ENCODE measurements around the gene JMJD6.
"Not testable (repeated sequence)": the region's sequence is repeated elsewhere in the genome, so short reads cannot be mapped to it uniquely, and the experiment has no call there.

The JMJD6 gene

DNA sequence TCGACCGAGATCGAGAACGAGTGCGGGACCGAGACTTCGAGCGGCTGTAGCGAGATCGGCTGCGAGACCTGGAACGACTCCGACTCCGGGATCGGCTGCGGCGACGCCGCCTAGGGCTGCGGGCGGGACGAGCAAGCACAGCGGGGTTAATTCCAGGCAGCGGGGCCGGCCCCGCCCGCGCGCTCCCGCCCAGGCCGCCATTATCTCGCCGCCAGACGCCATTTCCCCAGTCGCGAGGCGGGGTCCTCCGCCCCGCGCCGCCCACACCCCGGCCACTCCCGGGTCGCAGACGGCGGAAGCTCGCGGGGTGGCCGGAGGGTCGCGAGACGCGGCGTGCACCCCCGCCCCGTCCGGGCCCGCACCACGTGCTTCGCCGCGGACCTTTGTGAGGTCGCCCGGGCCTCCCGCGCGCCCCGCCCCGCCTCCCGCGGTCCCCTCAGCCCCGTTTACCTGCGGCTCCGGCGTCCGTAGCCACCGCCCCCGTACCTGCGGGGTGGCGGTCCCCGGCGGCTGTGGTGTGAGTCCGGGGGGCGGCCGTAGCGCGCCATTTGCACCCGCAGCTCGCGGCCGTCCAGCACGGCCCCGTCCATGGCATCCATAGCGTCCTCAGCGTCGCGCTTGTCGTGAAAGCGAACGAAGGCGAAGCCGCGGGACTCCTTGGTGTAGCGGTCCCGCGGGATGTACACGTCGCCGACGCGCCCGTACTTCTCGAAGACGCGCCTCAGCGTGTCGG is 10.1 kb upstream of the JMJD6 start:
- DNase-seq = peak; percentile 70

DNA sequence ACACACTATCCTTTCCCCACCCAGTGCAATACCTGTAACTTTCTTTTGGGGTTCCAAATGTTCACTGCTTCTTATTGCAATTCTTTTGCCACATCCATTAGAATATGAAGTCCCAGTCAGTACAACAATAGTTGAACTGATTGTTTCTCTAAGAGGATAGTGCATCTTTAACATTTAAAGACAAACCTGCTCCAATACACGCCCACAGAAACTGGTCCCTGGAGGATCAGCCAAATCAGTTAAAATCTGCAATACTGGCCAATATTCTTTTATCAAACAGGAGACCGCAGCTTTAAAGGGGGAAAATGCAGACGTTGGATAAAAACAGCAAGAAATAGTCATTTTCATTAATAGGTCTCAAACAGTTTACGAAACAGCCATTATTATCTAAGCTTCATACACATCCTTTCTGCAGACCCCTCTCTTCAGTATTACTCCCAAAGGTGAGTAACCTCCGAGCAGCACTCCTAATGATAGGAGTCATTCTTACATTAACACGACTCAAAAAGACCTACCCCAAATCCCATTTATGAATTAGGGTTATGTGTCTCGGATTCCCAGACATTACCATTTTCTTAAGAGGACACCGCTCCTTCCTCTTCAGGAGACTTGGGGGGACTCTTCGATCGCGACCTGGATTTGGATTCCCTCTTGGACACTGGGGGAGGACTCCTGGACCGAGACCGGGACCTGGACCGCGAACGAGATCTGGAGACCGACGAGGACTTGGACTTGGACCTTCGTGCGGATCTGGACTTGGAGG is 9.4 kb upstream of the JMJD6 start:
- no peak for DNase-seq

DNA sequence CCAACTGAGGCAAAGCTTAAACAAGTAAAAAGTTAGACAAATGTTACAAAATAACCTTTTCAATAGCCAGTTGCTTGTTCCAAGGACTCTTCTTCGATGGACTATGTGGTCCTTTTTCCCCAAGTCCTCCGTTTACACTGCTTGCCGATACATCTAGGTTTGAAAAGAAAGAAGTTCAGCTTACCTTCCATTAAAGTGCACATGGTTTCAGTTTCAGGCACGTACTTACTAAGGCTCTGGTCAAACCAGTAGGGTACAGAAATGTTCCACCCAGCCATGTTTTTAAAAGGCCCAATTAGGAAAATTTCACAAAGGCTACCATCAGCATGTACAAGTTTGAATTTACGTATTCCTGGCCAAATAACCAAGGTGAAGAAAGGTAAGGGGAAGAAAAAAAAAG is 8.6 kb upstream of the JMJD6 start:
- DNase-seq = no peak

DNA sequence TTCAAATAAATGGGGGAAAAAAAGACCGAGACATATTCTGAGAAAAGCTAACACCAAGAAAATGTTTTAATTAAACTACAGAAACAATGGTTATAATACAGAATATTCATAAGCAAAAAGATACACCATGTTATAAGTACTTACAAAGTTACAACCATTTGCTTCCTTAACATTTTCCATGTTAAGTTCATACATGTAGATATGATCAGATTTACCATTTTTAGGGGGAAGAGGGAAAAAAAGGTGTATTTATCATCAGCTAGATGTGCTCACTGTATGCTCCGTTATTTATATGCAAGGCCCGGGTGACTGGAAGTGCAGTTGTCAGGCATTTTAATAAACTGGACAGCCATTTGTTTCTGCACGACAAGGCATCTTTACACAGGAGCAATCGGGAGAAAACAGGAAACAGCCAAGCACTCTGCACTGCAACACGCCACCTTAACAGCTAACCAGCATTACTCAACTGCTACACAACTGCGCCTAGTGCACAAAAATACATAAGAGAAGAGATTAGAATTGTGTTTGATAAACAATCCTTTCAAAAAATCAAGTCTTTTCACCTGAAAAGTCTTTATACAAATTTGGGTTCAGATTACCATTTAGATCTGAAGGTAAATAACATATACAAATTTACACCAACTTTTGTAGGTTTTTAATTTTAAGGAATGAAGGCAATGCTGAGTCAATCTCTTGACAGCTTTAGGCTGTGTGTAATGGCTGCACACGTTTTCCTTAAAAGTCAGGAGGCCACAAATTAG is 7.9 kb upstream of the JMJD6 start:
- no peak for DNase-seq

DNA sequence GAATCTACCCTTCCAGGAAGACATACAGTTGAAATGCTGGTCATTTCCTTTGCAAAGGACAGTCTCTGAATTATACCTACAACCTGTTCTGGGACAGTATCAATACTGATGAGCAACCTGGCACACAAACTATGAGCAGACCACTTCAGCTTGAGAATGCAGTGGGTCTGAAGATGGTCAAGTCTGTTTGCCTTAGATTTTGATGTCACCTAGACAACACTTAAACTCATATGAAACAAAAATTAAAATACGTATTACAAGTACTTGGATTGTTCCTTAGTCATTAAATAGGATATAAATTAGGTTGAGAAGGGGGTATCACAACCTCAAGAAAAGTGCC is 7.2 kb upstream of the JMJD6 start:
- no peak for DNase-seq

DNA sequence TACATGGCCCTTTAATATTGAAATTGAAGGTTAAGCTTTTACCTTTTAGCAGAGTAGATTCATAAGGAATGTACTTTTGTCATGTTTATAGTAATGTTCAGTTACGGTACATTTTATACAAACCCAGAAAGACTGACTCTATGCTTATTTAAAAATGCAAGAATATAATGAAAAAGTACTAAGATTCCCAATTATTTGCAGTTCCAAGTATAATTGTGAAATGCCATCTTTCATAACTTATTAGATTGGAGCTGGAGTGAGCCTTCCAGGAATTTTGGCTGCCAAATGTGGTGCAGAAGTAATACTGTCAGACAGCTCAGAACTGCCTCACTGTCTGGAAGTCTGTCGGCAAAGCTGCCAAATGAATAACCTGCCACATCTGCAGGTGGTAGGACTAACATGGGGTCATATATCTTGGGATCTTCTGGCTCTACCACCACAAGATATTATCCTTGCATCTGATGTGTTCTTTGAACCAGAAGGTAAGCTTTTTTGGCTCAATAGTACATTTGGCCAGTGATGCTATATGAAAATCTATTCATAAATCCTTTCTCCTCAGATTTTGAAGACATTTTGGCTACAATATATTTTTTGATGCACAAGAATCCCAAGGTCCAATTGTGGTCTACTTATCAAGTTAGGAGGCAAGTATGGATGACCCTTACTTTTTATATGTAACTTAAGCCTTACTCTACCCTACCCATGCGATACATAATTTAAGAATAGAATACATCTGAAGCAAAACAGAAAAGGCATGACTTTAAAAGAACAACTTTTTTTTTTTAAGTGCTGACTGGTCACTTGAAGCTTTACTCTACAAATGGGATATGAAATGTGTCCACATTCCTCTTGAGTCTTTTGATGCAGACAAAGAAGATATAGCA is 6.6 kb upstream of the JMJD6 start:
- no peak for DNase-seq

DNA sequence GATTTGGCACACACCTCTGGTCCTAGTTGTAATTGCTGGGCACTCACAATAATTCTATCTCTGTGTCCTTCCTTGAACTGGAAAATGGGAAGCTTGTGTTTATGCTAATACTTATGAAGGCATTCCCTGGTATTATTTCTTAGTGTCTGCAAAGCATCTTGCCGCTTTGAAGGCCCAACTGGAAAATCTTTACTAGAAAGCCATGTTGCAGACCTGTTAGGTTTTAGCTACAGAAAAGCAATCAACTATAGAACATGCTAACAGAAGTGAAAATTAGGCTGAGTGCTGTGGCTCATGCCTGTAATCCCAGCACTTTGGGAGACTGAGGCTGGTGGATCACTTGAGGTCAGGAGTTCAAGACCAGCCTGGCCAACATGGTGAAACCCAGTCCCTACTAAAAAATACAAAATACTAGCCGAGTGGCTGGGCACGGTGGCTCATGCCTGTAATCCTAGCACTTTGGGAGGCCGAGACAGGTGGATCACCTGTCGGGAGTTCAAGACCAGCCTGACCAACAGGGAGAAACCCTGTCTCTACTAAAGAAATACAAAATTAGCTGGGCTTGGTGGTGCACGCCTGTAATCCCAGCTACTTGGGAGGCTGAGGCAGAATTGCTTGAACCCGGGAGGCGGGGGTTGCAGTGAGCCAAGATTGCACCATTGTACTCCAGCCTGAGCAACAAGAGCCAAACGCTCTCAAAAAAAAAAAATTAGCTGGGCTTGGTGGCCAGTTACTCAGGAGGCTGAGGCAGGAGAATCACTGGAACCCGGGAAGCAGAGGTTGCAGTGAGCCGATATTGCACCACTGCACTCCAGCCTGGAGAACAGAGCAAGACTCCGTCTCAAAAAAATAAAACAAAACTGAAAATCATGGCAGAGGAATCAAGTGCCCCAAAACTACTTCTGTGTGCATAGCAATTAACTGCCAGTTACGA is 5.7 kb upstream of the JMJD6 start:
- not testable (repeated sequence) for DNase-seq

DNA sequence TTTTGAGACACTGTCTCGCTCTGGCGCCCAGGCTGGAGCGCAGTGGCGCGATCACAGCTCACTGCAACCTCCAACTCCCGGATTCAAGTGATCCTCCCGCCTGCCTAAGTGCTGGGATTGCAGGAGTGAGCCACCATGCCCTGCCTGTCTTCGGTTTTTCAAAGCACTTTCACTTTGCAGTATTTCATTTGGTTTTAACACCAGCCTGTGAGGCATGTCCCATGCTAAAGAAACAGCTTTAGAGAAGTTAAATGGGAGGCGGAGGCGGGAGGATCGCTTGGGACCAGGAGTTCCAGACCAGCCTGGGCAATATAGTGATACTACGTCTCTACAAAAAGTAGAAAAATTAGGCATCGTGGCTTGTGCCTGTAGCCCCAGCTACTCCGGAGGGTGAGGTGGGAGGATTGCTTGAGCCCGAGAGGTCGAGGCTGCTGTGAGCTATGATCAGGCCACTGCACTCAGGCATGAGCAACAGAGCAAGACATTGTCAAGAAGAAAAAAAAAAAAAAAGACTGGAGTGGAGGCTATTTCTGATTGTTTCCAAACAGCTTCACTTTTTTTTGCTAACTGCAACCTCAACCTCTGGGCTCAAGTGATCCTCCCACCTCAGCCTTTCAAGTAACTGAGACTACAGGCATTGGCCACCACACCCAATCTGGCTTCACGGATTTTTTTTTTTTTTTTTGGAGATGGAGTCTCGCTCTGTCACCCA is 1.5 kb upstream of the JMJD6 start:
- no peak for DNase-seq

DNA sequence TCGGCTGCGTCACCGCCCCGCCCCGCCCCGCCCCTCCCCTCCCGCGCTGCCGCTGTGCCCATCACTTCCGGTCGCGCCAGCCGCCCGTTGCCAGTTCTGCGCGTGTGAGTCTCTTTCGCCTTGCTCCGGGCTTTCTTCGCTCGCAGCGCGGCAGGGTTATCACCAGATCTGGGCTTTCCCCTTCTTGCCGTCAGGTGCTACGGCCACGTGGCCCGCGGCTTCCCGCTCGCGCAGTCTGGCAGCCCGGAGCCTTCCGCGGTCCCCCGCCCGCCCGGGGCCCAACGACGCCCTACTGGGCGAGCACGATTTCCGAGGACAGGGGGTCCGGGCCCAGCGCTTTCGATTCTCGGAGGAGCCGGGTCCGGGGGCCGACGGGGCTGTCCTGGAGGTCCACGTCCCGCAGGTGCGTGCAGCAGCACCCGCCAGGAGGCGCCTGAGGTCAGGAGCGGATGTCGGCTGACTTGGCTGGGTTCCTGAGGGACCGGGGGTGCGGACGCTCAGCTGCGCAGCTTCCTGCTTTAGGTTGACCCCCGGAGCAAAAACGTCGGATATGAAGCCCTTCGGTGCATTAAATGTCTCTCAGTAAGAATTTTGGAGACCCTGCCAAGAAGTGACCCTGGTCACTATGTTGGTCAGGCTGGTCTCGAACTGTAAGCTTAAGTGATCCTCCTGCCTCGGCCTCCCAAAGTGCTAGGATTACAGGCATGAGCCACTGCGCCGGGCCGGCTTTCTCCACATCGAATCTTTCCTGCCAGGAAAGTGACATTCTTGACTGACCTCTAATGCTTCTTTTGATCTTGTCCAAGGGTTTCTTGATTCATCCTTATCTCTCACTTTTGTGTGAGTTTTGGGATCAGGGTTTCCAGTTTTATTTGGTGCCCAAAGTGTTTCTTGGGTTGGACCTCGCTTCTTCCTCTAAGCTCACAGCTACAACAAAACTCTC is 641 bp upstream of the JMJD6 start, which contains the start of gene METTL23:
TSS of gene METTL23 (plus strand) at position 64 of the 943 bp plus-strand sequence. CDS start 2,872 bp downstream, outside the sequence.
- DNase-seq = no peak

DNA sequence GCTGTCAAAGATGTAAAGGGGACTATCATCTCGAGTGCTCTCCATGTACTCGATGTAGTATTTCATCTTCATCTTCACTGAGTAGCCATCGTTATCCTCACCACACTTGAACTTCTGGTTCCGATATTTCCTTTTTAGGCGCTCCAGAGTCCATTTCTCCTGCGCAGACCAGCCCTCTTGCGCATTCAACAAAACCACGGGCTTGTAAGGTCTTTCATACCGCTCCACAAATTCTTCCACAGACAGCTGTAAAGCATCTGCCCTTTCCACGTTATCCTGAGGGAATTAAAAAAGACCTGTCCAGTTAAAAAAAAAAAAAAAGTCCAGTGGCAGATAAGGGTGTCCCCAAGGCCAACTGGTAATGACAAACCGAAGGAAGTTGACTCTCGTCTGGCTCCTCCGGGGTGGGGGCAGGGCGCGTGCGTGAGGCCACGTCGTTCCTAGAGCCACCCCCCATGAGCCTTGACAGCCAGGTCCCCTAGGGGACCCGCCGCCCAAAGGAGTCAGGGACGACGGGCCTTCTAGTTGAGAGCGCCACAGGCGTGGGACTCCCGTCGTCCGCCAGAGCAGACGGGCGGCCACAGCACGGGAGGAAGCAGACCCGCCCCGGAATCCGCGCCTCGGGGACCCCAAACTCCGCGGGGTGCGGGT is 701 bp downstream of the JMJD6 start:
- peak; percentile 78 for DNase-seq

DNA sequence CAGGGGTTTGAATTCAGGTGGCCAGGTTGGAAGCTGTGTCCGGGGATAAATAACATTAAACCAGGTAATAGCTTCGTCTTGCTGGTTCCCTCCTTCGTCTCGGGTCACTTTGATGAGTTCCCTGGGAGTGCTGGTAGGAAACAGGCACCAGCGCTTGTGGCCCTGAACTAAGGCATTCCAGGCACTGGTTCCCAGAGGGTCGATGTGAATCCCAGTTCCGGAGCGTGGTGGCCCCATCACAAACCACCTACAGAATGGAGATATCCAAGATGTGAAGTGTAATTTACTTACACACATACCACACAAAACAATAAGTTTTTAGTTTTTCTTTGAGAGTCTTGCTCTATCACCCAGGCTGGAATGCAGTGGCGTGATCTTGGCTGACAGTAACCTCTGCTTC is 2.6 kb downstream of the JMJD6 start:
- no peak for DNase-seq

DNA sequence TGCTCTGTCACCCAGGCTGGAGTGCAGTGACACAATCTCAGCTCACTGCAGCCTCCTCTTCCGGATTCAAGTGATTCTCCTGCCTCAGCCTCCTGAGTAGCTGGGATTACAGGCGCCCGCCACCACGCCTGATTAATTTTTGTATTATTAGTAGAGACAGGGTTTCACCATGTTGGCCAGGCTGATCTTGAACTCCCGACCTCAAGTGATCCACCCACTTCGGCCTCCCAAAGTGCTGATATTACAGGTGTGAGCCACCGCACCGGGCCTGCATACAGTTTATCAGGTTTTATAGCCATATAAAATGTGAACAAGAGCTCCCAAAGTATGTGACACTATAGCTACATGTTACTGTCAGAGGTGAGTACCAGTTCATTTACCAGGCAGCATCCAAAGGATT is 3.4 kb downstream of the JMJD6 start:
- DNase-seq = not testable (repeated sequence)

DNA sequence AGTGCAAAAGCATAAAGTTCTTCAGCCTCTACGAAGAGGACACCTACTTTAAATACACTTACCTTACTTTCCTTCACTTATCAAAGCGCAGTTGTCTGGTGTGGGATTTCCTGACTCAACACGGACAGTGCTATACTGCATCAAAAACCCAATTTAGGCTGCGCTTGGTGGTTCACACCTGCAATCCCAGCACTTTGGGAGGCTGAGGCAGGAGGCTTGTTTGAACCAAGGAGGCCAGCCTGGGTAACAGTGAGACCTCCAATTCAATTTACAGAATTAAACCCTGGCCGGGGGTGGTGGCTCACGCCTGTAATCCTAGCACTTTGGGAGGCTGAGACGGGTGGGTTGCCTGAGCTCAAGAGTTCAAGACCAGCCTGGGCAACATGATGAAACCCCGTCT is 4.1 kb downstream of the JMJD6 start:
- DNase-seq = no peak

DNA sequence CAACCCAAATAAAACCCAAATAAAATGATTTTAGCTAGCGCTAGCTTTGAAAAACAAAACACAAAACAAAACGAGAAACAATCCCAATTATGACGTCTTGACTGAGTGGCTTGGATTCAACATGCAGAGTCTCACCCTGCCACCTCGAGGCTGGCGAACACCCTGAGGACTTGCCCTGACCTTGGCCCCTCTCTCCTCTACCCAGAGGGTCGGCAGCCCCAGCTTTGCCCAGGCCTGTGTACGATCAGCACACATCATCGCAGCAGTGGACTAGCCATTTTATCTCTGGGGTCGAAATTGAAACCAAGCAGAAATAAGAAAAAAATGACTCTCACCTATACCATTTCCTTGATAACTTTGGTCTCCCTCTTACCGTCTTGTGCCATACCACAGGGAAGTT is 4.9 kb downstream of the JMJD6 start:
- no peak for DNase-seq

DNA sequence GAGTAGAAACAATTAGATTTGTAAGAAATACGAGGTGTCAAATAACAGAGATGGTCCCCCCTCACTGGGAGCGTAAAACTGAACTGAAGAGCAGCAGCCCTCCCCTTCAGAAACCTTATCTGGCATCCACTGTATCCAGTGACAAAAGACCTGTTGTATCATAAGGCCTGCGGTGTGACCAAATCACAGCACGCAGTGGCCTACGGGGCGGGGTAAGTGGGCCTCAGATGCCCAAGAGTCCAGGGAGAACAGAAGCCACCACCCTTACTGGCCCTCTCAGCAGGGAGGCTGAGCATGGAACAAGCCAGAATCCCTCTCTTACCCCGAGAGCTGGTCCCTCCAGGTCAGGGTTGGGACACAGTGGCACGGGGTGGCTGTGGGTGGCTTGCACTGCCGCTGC is 5.5 kb downstream of the JMJD6 start:
- DNase-seq = no peak

DNA sequence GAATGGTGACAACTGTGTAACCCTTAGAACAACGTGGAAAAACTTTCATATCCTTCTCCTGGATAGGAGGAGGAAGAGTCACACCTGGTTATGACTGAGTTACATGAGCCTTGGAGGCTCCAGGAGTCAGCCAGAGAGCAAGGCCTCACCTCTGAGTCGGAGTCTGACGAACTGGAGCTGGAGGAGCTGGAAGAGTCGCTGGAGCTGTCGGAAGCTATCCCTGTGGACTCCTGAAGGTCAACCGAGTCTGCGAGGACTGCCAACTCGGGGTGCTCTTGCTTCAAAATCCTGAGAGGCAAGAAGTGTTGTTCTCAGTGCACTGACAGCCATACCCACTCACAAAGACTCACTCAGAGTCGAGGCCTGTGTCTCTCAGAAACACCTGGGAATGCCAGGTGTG is 6.2 kb downstream of the JMJD6 start:
- DNase-seq = no peak

DNA sequence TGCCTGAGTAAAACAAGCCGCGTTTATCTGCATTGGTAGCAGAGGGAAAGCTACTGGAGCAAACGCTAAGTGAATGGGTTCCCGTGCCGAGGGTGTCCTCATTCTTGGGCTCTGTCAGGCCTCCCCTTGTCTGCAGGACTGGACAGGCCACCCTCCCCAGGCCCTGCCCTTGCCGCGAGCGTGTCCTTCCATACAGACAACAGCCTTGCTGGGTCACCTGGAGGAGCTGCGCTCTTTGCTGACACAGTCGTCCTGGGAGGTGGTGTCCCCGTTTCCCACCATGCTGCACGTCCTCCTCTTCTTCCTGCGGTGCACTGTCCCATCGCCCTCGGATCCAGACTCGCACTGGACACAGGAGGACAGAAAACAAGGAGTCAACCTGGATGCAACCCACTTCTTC is 7.9 kb downstream of the JMJD6 start:
- DNase-seq = no peak

DNA sequence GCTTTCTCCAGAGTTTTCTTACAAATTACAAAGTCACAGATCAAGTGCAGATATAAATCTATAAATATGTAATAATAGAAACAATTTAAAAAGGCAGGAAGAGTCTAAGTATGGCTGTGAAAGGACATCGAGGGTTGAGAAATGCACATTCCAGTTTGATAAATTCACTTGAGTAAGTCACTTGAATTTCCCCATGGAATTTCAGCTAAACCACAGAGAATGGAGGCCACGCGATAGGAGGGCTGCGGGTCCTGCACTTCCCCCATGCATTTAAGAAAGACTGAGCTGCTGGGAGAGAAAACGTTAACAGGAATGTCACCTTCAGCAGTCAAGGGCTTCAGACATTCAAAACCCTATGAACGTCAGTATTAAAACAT is 9.6 kb downstream of the JMJD6 start:
- no peak for DNase-seq

DNA sequence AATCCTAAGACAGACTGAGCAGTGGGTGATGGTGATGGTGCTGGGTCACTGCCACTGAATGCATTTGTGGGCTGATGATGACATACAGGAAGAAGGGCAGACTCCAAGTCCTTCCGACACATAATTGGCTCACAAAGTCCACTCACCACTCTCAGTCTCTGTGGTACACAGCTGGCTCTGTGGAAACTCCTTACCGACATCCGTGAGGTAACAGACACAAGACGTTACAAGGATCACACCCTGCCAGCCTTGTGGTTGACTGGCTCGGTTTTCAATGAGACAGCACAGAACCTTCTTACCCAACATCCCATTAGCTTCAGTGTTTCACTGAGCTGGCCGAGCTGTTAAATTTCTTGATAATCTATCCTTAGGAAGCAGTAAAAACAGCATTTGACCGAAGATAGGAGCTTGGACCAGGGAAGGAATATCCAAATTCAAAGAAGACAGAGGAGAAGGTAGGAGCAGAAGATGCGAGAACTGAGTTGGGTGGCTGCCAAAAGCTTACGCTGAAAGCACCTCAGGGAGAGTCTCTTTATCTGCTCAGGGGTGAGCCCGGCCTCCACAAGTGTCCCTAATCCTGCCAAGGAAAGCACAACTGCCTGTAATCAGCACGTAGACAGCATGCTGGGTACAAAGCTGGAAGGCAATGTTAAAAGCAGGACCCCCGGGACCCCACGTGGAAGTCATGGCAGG is 10.1 kb downstream of the JMJD6 start:
- peak; percentile 88 for DNase-seq
